ENCODE data around the gene C1QTNF8. TPM values are rescaled to one million over a fixed set of nuclear protein-coding genes. Genes with fewer than 3 reads are reported as not detected.

C1QTNF8 gene
- total RNA-seq, 1 donor, result not detected

DNA sequence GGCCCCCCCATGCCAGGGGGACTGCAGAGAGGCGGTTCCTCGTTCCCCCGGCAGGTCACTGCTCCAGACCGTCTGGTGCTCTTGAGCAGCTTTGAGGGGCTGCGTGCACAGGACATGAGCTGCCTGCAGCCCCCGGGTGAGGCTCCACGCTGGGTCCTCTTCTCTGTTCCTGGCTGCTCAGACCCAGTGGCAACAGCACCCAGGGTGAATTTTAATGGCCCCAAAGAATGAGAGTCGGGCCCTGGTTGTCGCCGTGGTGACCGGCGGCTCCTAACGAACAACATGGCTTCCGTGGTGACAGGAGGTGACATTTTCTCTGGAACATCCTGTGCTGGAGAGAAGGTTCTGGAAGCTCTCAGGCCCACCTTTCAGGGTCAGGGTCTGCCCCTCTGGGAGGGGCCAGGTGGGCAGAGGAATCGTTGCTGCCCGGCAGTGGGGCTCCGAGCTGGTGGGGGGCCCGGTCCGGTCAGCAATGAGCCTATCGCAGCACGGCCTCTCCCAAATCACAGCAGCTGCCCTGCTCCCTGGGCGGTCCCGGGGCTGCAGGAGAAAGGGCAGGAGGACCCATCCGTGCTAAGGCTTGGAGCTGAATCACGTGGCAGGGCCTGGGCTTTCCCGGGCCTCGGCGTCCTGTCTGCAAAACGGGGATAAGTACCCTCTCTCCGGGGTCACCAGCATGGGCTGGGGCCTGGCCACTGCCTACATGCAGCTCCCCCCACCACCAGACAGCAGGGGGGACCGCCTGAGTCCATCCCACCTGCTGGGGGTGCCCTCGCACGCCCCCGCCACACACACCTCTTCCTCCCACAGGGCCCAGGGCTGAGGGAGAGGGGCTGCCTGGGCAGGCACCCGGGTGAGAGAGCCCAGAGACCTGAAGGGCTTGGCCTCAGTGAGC is 3.4 kb upstream of the C1QTNF8 start:
- TF ChIP-seq, protein P1, sequence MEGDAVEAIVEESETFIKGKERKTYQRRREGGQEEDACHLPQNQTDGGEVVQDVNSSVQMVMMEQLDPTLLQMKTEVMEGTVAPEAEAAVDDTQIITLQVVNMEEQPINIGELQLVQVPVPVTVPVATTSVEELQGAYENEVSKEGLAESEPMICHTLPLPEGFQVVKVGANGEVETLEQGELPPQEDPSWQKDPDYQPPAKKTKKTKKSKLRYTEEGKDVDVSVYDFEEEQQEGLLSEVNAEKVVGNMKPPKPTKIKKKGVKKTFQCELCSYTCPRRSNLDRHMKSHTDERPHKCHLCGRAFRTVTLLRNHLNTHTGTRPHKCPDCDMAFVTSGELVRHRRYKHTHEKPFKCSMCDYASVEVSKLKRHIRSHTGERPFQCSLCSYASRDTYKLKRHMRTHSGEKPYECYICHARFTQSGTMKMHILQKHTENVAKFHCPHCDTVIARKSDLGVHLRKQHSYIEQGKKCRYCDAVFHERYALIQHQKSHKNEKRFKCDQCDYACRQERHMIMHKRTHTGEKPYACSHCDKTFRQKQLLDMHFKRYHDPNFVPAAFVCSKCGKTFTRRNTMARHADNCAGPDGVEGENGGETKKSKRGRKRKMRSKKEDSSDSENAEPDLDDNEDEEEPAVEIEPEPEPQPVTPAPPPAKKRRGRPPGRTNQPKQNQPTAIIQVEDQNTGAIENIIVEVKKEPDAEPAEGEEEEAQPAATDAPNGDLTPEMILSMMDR (IDR thresholded peaks at IDR 0.05; ENCODE audit: insufficient read depth, low read length), result no peak
- DNase-seq (ENCODE audit: low read depth), result no peak
- no peak overlapping the region for H3K4me3 ChIP-seq (ENCODE audit: low read depth, low read length)

DNA sequence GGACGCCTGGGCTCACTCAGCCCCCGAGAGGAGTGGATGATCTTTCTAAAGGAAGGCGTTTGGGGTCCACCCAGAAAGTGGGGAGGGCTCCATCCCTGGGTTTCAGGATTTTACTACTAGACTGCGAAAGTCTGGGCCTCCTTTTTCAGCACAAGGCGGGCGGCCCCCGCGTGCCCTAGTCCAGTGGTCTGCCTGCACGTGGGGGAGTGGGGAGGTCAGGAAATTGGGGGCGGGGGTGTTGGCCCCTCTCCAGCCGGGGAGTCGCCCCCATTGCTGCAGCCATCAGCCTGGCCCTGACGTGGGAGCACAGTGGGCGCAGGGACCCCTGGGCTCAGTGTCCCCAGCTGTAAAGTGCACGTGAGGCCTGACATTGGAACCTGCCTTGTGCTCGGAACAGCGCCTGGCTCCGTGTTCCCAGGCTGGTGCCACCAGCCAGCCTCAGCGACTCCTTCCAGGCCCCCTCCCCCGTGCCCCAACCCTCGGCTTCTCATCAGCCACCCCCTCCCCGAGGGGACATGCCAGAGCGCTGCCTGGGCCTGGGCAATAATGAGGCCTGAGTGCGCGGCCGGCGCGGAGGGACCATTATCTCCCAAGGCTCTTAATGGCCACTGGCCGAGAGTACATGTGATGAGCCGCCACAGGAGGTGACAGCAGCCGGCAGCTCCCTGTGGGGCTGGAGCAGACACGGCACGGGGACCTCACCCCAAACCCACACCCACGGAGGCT is 2.4 kb upstream of the C1QTNF8 start:
- TF ChIP-seq, protein P1 (IDR thresholded peaks at IDR 0.05; ENCODE audit: insufficient read depth, low read length), result no peak
- H3K4me3 ChIP-seq (ENCODE audit: low read depth, low read length), result no peak overlapping the region
- no peak for DNase-seq (ENCODE audit: low read depth)

DNA sequence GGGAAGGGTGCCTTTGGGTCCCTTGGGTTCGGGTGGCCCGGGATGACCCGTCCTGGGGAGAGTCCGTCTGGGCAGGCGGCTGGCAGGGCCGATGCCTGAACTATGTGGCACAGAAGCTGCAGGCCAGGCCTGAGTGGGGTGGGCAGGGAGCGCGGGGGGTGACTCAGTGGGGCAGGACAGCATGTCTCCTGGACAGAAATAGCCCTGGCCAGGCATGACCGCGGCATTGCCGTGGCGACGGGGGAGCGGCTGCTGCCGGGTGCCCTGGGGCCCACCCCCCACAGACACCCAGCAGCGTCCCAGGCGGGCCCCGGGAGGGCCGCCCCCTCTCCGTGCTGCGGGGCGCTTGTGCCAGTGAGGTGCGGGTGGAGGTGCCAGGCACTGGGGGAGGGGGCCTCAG is 1.8 kb upstream of the C1QTNF8 start:
- TF ChIP-seq, protein P1 (IDR thresholded peaks at IDR 0.05; ENCODE audit: insufficient read depth, low read length), result no peak
- no peak for DNase-seq (ENCODE audit: low read depth)
- no peak overlapping the region for H3K4me3 ChIP-seq (ENCODE audit: low read depth, low read length)

DNA sequence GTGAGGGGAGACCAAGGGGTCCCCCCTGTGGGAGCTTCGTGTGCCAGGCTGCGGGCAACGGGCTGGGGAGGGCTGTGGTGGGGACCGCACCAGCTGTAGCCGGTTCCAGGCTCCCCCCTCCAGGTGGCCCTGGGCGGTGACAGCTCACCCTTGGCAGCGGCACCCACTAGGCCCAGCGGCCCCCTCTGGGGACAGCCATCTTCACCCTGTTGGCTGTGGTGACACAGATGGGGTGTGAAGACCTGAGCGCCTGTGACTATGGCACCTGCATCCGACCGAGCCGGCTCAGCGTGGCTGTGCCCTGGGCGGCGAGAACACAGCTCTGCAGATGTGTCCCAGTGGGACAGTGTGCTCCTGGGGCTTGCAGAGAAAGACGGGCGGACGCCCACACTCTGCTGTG is 1.1 kb upstream of the C1QTNF8 start:
- H3K4me3 ChIP-seq (ENCODE audit: low read depth, low read length), result no peak overlapping the region
- TF ChIP-seq, protein P1 (IDR thresholded peaks at IDR 0.05; ENCODE audit: insufficient read depth, low read length), result no peak

DNA sequence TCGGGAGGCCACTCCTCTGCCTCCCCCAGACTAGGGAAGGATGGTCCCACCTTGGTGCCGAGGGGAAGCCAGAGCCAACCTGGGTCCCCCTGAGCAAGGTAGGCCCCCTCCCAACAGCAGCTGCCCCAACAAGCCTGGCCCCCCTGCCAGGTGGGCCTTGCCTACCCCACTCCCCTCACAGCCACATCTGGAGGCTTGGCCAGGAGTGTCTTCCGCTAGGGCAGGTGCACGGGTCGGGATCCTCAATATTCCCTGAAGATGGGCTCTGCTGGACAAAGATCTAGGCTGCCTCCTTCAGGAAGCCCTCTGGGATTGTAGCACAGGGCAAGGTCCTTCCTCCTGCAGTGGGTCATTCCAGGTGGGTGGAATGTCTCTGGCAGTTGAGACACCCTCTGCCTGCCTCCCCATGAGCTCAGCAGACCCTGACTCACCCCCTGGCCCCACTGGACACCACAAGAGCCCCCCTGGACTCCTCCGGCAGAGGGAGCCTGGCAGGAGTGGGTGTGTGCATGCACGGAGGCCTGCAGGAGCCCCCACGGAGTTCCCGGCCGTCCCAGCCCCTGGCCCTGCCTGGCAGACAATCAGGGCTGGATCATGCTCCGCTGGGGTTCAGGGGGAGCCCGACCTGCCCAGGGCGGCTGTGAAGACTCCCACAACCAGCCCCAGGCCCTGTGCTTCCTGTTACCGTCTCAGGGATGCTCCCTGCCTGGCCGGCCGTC is 435 bp downstream of the C1QTNF8 start:
- no peak for DNase-seq (ENCODE audit: low read depth)
- no peak overlapping the region for H3K4me3 ChIP-seq (ENCODE audit: low read depth, low read length)
- TF ChIP-seq, protein P1 (IDR thresholded peaks at IDR 0.05; ENCODE audit: insufficient read depth, low read length), result no peak

More for the DNA sequence above, 1.1 kb upstream of the C1QTNF8 start:
- no peak for DNase-seq (ENCODE audit: low read depth)

DNA sequence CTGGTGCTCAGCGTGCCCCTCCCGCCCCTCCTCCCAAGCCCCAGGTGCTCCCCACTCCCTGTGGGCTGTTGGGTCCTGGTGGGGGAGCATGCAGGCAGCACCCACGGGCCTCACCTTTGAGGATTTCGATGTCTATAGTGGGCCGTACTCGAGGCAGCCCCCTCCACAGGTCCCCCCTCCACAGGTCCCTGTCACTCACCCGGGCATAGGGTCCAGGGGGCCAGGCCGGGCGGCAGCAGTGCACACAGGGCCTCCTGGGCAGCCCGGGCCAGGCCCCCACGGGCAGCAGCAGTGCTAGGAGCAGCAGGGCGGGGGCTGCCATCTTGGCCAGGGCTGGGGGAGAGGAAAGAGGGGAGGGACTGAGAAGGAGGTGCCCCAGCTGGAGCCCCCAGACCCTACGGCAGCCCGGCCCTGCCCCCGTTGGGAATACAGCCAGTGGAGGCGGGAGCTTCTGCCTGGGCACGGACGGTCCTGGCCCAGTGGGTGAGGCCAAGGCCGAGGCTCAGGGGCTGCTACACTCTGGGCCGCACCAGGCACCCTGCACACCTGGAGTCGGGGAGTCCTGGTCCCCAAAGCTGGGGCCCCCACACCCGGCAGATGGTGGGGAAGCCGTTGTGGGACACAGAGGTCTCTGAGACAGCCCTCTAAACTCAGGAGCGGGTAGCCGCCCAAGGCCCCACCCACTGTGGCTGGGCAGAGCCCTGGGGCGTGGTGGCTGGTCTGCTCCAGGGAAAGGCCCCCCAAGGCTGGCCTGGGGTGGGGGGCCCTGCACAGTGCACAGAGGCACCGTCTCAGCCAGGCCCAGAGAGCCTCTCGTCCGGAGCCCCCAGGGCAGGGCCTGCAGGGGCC is 1.2 kb downstream of the C1QTNF8 start:
- DNase-seq (ENCODE audit: low read depth), result no peak
- TF ChIP-seq, protein P1 (IDR thresholded peaks at IDR 0.05; ENCODE audit: insufficient read depth, low read length), result no peak
- H3K4me3 ChIP-seq (ENCODE audit: low read depth, low read length), result no peak overlapping the region

All from fibroblast of the aortic adventitia (primary cell).